HS-27A (cell line): Measurements from ENCODE around the gene PALB2.
A peak's percentile ranks its signal among the peaks of the same experiment; 100 is the strongest.

Experiments used
- DNase-seq: peaks from one replicate; pipeline ENCODE4 v3.0.0-alpha.2; 2012; ENCODE audit warnings: low read depth, missing footprints

PALB2 gene

DNA sequence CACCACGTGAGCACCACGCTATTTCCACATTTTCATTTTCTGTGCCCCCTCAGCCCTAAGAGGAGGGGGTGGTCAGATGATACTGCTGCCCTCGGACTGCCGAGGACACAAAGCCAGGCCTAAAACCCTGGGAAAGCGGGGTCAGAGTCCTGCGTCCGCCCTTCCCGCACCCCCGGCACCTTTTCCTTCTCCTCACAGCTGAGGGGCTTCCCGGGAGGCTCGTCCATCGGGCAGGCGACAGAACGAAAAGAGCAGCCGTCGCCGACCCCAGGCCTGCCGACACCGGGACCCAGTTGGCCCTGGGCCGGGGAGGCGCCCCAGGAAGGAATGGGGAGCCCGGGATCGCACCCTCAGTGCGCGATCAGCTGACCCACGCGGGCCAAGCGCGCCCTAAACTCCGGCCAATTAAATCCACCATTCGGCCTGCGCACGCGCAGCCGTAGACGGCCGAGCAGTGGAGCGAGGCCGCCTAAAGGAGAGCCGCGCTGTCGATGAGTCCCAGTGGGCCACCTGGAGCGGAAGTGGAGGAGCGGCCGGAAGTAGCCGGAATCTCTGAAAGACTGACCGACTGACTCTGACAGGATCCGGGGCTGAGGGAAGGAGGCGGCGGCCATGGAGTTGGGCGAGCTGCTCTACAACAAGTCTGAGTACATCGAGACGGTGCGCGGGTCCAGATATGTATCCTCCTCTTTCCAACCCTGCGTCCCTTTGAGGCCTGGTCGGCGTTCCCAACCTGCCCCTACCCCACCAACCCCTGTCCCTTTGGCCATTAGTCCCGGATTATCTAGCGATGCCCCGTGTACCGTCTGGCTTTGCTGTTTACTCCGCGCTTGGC lies at the start of gene PALB2, which contains the start of gene DCTN5:
Gene PALB2 (minus strand): TSS at position 380 of the 835 bp plus-strand sequence. CDS start 153 bp downstream, at position 227.
Gene DCTN5 (plus strand): TSS at position 536 of the 835 bp plus-strand sequence. CDS start 77 bp downstream, at position 613.
- DNase-seq: peak; percentile 75

DNA sequence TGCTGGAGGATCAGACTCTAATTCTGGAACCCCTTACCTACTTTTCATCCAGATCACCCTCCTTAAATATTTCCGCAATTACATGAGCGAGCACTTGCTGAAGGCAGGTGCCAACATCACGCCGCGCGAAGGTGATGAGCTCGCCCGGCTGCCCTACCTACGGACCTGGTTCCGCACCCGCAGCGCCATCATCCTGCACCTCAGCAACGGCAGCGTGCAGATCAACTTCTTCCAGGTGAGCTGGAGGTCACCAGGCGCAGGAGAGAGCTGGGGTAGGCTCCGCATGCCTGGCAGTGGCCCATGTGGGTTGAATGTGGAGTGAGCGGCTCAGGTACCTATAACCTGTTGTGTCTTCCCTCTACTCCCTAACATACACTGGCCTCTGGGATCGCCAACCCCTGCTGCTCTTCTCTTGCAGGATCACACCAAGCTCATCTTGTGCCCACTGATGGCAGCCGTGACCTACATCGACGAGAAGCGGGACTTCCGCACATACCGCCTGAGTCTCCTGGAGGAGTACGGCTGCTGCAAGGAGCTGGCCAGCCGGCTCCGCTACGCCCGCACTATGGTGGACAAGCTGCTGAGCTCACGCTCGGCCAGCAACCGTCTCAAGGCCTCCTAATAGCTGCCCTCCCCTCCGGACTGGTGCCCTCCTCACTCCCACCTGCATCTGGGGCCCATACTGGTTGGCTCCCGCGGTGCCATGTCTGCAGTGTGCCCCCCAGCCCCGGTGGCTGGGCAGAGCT lies 48.5 kb upstream of the PALB2 start:
- DNase-seq: no peak

DNA sequence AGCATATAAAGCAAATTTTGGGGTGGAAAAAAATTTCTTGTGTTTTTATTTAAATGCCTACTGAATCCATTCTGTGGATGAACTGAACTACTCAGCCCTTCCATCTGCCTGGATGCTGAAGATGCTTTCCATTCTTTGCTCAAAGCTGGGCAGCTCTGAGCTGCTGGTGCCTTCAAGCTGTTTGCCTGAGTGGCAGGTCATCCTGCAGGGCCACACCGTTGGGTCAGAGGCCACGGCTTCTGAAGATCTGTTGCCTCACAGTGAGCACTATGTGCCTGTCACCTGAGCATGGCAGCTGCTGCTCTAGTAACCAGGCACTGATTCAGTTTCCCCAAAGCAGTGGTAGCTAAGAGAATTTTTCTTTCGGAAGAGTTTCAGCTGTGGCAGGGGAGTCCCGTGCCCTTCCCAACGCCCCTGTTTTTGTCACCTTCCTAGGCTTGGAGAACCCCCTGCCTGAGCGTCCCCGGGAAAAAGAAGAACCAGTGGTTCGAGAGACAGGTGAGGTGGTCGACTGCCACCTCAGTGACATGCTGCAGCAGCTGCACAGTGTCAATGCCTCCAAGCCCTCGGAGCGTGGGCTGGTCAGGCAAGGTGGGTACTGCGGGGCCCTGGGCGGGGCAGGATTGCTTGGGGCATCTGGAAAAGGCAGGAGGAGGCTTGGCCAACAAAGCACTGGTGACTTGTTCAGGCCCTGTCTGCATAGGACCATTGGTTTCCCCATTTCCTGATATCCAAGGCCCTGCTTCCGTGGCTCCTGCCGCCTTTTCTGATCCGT lies 46.1 kb upstream of the PALB2 start:
- DNase-seq: no peak

DNA sequence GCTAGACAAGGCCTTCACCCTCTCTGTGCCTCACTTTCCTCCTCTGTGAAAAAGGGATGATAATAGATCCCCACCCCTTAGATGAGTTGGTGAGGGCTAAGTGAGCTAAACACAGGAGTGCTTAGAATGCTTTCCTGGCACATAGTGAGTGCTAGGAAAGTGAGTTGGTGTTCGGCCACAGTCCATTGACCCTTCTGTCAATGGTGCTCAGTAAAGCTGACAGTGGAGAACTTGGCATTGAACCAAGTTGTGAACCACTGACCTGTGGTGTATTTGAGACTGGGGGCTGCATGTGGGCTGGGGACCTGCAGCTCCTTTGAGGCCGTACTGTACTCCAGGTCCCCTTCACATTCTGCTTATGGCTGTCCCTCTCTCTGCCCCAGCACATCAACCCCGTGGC lies 42.4 kb upstream of the PALB2 start:
- no peak for DNase-seq

DNA sequence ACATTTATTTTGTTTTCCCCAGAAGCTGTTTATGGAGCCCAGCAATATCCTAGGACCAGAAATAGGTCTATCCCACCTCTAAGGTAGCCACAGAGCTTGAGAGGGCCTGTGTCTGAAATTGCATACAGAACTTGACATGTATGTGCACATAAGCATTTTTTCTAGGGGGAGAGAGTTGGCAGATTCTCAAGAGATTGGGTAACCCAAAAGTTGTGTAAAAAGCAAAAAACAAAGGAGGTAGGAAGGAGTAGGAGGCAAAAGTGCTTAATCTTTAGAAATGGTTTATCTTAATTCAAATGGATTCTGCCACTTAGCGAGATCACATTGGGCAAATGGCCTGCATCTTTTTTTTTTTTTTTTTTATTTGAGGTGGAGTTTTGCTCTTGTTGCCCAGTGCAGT lies 41.1 kb upstream of the PALB2 start:
- DNase-seq: no peak

DNA sequence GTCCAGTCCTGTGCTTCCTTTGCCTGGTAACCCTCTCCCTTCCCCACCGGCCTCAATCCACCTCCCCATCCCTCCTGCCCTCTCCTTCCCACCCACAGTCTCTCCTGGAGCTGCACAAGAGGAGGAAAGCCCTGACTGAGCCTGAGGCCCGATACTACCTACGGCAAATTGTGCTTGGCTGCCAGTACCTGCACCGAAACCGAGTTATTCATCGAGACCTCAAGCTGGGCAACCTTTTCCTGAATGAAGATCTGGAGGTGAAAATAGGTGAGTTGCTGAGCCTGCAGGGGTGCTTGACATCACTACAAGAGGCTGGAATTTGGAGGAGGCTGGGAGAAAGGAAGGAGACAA lies 38.9 kb upstream of the PALB2 start:
- DNase-seq: no peak

DNA sequence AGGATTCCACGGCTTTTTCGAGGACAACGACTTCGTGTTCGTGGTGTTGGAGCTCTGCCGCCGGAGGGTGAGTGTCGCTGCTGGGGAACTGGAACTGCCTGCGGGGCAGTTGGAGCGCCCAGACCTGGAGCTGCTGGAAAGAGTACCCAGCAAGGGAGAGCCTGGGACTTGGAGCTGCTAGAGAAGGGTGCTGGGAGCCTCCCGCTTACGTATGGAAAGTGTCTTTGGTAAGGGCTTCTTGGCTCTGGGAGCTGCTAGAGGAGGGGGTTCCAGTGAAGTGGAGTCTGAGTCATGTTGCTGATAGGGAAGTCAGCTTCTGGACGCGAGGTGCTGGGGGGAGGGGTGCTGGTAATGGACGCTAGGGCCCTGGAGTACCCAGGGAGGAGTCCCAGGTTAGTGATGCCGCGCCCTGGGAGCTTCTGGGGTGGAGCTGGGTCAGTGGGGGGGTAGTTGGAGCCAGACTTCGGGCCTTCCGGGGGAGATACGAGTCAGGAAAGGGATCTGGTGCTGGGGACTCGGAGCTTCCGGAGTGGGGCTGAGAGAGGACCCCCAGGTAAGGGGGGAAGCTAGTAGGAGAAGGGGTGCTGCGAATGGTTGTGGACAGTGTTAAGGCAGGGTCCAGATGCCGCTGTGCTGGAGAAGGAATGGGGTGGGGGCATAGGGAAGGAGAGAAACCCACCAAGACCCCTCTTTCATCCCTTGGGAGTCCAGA lies 38.3 kb upstream of the PALB2 start:
- no peak for DNase-seq

DNA sequence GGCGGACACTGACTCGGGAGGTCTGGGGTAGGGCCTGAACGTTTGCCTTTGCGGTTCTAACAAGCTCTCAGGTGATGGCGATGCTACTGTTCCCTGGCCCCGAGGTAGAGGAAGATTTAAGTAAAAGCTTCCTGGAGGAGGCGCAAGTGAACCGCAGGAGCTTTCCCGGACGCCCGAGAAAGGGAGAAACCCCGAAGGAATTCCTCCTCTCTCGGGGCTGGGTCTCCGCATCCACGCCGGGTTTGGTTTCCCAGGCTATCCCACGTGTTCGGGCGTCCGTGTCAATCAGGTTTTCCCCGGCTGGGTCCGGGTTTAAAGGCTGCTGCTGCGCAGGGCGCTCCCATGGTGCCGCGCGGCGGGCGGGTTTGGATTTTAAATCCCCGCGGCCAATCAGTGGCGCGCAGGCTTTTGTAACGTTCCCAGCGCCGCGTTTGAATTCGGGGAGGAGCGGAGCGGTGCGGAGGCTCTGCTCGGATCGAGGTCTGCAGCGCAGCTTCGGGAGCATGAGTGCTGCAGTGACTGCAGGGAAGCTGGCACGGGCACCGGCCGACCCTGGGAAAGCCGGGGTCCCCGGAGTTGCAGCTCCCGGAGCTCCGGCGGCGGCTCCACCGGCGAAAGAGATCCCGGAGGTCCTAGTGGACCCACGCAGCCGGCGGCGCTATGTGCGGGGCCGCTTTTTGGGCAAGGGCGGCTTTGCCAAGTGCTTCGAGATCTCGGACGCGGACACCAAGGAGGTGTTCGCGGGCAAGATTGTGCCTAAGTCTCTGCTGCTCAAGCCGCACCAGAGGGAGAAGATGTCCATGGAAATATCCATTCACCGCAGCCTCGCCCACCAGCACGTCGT lies 37.5 kb upstream of the PALB2 start, which contains the start of gene PLK1:
Gene PLK1 (plus strand): TSS at position 460 of the 844 bp plus-strand sequence. CDS start 44 bp downstream, at position 504.
- DNase-seq: peak; percentile 66

DNA sequence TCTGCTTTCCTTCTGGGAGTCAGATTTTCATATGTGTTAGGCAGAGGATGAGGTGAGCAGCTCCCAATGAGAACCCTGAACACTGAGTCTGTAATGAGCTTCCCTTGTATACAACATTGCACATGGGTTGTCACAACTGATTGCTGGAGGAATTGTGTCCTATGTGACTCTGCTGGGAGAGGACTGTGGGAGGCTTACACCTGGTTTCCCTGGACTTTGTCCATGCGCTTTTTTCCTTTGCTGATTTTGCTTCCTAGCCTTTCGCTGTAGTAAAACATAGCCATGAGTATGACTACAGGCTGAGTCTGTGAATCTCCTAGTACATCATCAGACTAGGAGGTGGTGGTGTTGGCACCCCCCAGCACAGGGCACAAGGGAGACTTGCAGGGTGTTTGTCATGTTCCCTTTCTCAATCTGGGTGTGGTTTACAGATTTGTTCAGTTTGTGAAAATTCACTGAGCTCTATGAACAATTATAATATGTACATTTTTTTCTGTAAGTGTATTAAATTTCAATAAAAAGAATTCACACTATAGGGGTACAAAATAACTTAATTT lies 35.9 kb upstream of the PALB2 start:
- DNase-seq: no peak

DNA sequence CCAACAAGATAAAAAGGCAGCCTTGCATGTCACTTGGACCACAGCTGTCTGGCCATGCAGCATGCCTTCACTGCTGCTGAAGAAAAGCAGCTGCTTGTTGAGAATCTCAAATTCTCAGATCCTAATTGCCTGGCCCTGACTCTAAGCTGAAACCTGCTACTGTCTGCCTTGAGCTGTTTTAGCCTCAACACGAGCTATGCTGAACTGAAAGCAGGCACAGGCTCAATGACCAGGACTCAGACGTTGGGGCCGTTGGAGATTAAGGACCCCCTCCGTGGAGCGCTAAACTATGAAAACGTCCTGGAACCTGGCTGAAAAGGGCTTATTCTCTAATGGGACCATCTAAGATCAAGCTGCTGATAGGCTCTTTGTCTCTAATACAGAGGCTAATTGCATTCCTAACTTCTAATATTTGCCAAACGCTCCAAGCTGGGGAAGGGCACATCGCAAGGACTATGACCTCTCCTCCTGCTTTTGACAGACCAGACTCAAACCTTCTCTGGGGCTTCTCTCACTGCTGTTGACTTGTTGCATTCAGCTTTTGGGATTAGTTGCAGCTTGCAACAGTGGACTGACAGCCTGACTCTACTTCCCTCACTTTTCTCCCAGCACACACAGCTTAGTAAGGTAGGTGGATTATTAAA lies 33.0 kb upstream of the PALB2 start:
- DNase-seq: no peak

DNA sequence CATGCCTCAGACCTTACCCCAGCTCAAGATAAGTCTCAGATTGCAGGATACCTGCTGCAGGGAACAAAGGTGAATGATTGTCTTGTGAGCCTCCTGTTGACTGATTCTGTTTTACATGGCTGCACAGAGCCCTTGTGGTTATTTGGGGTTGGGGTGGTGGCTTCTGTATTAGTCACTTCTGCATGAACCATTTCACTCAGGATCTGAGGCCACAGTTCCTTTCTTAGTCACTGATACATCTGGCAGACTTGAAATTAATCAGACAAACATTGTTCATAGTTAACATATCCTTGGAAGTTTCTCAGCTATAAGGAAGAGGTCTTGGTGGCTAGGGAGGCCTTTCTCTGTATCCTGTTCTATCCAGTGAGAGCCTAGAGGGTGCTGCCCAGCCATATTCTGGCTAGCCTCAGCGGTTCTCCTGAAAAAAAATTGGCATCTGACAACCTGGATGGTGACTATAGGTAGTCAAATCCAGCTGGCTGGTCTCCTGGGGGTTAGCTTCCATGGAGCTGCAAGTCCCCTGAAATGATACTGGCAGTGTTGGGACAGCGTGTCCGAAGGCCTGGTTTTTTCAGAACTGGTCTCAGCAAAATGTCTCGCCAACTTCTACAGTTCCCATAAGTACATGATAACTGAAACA lies 29.1 kb upstream of the PALB2 start:
- no peak for DNase-seq

DNA sequence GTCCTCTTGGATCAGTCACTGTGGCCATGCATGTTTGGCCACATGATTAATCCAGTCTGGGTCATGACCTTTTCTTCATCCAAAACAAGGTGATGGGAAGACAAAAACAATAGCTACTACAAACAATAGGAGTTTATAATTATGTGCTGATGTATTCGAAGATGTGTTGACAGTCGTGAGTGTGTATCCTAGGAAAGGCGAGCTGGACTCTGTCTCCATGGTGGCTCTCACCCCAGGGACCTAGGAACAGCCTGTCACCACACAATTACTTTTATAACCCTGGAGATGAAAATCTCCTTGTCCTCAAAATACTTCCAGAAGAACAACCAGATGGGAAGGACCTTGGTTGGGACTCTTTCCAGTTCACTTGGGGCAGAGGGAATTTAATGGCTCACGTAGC lies 27.8 kb upstream of the PALB2 start:
- no peak for DNase-seq

DNA sequence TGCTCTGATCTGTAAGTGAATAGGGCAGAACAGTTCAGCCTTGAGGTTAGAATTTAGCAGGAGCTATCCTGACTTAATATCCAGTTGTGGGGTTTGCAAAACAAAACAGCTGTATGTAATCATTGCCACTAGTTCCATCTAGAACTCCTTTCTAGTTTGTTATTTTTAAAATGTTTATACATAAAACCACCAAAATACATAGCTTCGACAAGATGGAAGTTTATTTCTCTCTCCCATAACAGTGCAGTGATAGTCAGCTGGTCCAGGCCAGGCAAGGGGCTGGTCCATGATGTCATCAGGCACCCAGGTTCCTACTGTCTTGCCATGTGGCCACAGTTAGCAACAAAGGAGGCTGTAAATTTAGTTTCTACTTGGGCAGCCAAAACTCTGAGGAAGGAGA lies 27.1 kb upstream of the PALB2 start:
- DNase-seq: no peak

DNA sequence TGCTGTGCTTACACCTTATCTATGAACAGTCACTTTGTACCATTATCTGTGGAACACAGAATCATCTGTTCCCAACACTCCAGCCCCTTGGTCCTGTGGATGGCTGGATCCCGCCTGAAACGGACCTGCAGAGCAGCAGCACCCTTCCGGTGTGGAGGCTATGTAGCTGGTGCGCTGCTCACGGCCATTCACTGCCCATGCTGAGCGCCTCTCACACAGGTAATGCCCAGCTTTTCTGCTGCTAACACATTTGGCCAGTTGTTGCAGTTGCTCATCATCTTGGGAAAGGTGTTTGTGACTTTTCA lies 26.2 kb upstream of the PALB2 start:
- DNase-seq: no peak

DNA sequence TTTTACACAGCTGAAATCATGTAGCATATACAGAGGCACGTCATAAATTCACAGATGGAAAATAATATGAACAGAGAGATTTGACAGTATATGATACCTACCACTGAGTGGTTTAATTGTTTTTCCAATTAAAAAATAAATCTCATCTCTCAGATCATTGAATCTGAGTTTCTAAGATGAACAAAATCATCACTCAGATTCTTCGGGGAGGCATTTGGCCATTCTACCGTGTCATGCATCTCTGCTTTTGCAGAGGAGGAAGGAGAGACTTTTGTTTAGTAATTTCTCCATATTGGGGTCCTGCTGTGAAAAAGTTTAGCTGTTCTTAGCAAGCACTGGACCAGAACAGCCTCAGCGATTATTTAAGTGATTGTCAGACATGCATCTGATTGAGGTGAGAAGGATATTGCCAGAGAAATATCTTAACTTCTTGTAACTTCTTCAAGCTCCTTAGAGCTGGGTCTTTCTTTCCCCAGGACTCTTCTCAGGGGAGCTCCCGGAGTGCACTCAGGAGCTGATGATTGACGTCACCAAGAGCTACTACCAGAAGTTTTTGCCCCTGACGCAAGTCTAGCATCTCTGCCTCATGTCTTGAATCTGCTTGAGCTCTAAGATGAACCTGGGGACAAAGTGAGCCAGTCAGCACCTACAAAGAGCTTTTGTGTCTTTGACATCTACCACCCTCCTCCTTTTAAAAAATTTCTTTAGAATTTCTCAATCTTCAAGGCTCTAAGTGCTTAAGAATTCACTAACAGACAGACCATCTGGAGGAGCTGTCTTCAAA lies 25.7 kb upstream of the PALB2 start:
- DNase-seq: no peak

DNA sequence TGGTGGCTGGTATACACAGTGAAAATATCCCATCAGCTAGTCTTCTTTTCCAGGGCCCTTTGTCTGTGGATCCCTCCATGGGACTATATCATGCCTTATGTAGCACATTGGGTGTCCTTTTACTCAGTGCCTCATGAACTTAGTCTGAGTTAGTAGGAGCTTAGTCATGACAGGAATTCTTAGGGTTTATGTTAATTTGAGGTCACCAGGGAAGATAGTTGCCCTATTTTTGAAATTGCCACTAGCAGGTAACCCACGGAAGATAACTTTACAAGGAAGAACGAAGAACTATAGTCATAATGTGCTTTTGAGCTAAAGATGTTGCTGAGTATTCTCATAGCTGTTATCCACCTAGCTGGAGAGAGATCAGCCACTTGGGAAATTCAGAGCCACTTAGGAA lies 22.8 kb upstream of the PALB2 start:
- no peak for DNase-seq

DNA sequence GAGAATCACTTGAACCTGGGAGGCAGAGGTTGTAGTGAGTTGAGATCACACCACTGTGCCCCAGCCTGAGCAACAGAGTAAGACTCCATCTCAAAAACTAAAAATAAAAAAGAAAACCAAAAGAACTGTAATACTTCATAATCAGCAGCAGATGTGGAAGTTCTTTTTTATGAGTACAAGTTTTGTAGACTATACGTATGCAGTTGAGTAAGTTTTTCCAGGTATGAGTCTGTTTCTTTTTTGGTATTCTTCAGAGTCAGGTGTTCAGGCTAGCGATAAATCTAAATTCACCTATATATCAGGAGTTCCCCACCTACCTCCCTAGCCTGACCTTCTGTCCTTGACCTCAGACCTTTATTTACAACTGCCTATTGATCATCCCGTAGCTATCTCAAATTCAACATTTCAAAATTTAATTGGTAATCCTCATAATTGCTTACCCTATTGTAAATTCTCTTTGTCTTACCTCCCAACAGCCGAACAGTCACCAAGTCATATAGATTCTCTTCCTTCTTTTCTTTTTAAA lies 10.9 kb upstream of the PALB2 start:
- no peak for DNase-seq

DNA sequence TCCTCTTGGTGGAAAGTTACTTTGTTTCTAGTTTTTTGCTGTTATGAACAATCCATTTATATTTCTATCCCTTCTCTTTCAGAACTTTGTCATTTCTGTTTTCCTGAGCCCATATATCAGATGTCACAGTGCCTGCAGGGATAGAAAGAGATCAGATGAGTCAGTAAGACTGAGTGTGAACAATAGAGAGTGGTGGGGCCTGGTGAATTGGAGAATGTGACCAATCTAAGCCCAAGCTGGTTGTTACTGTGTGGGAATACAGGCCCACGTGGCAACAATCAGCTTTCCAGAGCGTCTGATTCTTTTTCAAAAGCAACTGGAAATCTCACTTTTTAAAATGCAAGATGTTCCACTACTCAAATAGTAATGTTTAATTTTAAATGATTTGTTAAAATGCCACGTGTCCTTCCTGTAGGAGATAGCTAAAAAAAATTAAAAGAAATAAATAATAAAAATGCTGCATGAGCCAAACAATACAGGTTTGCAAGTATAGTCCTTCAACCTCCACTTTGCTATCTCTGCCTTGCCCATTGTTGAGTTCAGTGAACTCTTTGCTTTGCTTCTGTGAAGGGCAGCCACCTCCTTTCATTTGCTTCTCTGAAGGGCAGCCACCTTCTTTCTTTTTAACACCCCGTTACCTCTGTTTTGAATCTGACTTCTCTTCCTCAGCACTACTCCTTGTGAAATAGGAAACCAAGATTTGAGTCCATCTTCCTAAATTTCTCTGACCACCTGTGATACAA lies 9.7 kb upstream of the PALB2 start:
- no peak for DNase-seq
